Gastrocnemius medialis (tissue), 4 donors: ENCODE results near the gene MGAT5.

ENCODE experiments used
- POLR2A ChIP-seq, 2 donors: fragments of 450-650 bp; IDR thresholded peaks; one replicate each; pipeline ENCODE4 v1.6.1; 2017; ENCODE audit warnings: antibody characterized with exemption in 2 of 2, mild to moderate bottlenecking in 2 of 2, moderate library complexity in 2 of 2
- TF ChIP-seq, protein P1 (sequence below), 5 experiments: fragments of 450-650 bp in 3 of 5; fragments of 200-600 bp in 2 of 5; sonication (generic) in 2 of 5; IDR thresholded peaks in 4 of 5; conservative IDR thresholded peaks in 1 of 5; 1 replicate in 4 of 5; 2 replicates in 1 of 5; pipeline ENCODE4 v1.5.1; 2016 to 2019; ENCODE audit warnings: antibody characterized with exemption in 5 of 5, mild to moderate bottlenecking in 3 of 5, moderate library complexity in 3 of 5

DNA sequence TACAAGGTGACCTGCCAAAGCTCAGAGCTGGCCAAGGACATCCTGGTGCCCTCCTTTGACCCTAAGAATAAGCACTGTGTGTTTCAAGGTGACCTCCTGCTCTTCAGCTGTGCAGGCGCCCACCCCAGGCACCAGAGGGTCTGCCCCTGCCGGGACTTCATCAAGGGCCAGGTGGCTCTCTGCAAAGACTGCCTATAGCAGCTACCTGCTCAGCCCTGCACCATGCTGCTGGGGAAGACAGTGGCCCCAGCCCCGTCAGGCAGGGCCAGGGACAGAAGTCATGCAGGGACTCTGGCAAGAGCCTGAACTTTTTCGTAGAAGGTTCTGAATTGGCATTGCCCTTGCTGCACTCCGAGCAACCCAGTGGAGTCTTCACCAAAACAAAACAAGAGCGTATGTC is 194.8 kb downstream of the MGAT5 start:
- TF ChIP-seq, protein P1, sequence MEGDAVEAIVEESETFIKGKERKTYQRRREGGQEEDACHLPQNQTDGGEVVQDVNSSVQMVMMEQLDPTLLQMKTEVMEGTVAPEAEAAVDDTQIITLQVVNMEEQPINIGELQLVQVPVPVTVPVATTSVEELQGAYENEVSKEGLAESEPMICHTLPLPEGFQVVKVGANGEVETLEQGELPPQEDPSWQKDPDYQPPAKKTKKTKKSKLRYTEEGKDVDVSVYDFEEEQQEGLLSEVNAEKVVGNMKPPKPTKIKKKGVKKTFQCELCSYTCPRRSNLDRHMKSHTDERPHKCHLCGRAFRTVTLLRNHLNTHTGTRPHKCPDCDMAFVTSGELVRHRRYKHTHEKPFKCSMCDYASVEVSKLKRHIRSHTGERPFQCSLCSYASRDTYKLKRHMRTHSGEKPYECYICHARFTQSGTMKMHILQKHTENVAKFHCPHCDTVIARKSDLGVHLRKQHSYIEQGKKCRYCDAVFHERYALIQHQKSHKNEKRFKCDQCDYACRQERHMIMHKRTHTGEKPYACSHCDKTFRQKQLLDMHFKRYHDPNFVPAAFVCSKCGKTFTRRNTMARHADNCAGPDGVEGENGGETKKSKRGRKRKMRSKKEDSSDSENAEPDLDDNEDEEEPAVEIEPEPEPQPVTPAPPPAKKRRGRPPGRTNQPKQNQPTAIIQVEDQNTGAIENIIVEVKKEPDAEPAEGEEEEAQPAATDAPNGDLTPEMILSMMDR (IDR thresholded peaks at IDR 0.05 in 4 of 5, conservative IDR thresholded peaks at IDR 0.05 in 1 of 5) = no peak
- no peak for TF ChIP-seq POLR2A (IDR thresholded peaks at IDR 0.05)
